ENCODE measurements around the gene SLC7A14. TPM values are rescaled to one million over a fixed set of nuclear protein-coding genes. Genes with fewer than 3 reads are reported as not detected.

SLC7A14 gene
- total RNA-seq, 1 experiment from 2014 or later, result not detected

DNA sequence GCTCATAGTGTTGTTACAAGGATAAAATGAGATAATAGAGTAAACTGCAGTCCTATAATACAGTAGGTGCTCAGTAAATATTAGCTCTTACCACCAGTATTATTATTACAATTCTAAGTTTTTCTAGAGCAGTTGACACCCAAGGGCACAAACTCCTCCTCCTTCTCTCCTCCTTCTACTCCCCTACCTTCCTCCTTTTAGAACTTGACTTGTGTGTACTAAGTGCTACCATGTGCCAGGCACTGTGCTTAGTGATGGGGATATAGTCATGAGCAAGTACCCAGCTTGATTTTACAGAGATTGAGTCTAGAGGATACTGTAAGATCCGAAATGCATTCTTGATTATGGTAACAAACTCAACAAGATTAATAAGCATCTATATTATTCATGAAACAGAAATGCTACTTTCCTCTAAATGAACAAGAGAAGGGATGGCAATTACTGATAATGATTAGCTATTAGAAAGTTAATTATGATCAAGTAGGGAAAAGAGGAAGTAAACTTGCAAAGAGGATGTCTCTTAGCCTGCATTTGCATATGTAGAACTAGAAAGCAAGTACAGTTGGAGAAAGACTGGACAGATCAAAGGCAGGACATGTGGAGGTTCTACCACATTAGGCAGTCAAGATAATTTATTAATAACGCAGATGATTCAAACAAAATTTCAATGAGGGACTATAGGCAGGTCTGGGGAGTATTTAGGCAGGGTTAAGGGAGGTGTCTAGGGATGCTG is 94.9 kb downstream of the SLC7A14 start:
- ATAC-seq (no peak), DNase-seq (ENCODE audit: low read depth, low spot score) (no peak)
- ChIA-PET POLR2A (no interaction called here), CTCF (interaction anchor here (1.1 kb wide), 1 partner anchor 8 kb away, joined by 4 read pairs; no protein-coding TSS in a partner anchor), RAD21 (ENCODE audit: low non-redundant PET in 1 of 2, low total read pairs in 2 of 2, uncharacterized antibody in 2 of 2, unreplicated experiment in 2 of 2) (no interaction called here)
- Histone ChIP-seq H3K27ac (ENCODE audit: low read depth, low read length) (no peak overlapping the region), H3K27me3 (ENCODE audit: insufficient read depth, low read length) (no peaks in the 10 kb centered on the region), H3K79me2 (ENCODE audit: insufficient read depth, low read length) (no peaks in the 10 kb centered on the region), H2AFZ (ENCODE audit: low read depth, low read length, poor library complexity, severe bottlenecking) (no peak overlapping the region), H3K4me3 (replicated peaks in 1 of 2; ENCODE audit: low read depth in 1 of 2, low read length in 2 of 2) (no peak overlapping the region), H3K9me3 (ENCODE audit: control insufficient read depth in 1 of 2, insufficient read depth in 1 of 2, low read depth in 1 of 2, low read length in 2 of 2) (no peaks in the 10 kb centered on the region), H3K9ac (ENCODE audit: low read length) (no peak overlapping the region), H3K9me2 (ENCODE audit: insufficient read depth) (no peaks in the 10 kb centered on the region), H3K4me1 (ENCODE audit: control insufficient read depth in 1 of 2, insufficient read depth in 2 of 2, low read length in 2 of 2) (no peaks in the 10 kb centered on the region), H3K4me2 (ENCODE audit: low read length) (no peak overlapping the region), H3K36me3 (ENCODE audit: control insufficient read depth in 1 of 2, insufficient read depth in 2 of 2, low read length in 2 of 2) (no peaks in the 10 kb centered on the region), H4K20me1 (ENCODE audit: insufficient read depth) (no peaks in the 10 kb centered on the region)
- no TSS peak for BruUV-seq (replicated peaks)
- TF ChIP-seq ZNF274 (IDR thresholded peaks at IDR 0.05; ENCODE audit: low read depth, low read length) (no peak), ZFX (IDR thresholded peaks at IDR 0.05) (no peak), EZH2 (IDR thresholded peaks at IDR 0.05) (no peak), POLR2AphosphoS5 (IDR thresholded peaks at IDR 0.05; ENCODE audit: low read depth, low read length) (no peak), SRF (IDR thresholded peaks at IDR 0.05; ENCODE audit: low read depth) (no peak), CEBPB (IDR thresholded peaks at IDR 0.05; ENCODE audit: low read depth) (no peak), CBX3 (IDR thresholded peaks at IDR 0.05; ENCODE audit: low read depth) (no peak), FOSL1 (IDR thresholded peaks at IDR 0.05; ENCODE audit: low read depth) (no peak), EGR1 (IDR thresholded peaks at IDR 0.05; ENCODE audit: low read depth) (no peak), SP1 (IDR thresholded peaks at IDR 0.05; ENCODE audit: low read depth) (no peak), ELF1 (IDR thresholded peaks at IDR 0.05; ENCODE audit: borderline replicate concordance, low read depth) (no peak), RAD21 (IDR thresholded peaks at IDR 0.05; ENCODE audit: low read depth) (no peak), SIN3A (IDR thresholded peaks at IDR 0.05; ENCODE audit: low read depth) (no peak), POLR2A (IDR thresholded peaks at IDR 0.05; ENCODE audit: borderline replicate concordance, extremely low read depth, insufficient read depth, insufficient read length) (no peak), CTCF (IDR thresholded peaks at IDR 0.05 in 2 of 3, conservative IDR thresholded peaks at IDR 0.05 in 1 of 3; ENCODE audit: borderline replicate concordance in 1 of 3, insufficient read depth in 1 of 3, low read depth in 2 of 3, low read length in 2 of 3) (no peak), ZBTB33 (IDR thresholded peaks at IDR 0.05; ENCODE audit: extremely low read depth, insufficient replicate concordance, low read length) (no peak), JUND (IDR thresholded peaks at IDR 0.05) (no peak), TCF7L2 (IDR thresholded peaks at IDR 0.05; ENCODE audit: borderline replicate concordance, extremely low read depth, insufficient read depth, insufficient read length) (no peak)
- TF ChIP-seq, protein P1, sequence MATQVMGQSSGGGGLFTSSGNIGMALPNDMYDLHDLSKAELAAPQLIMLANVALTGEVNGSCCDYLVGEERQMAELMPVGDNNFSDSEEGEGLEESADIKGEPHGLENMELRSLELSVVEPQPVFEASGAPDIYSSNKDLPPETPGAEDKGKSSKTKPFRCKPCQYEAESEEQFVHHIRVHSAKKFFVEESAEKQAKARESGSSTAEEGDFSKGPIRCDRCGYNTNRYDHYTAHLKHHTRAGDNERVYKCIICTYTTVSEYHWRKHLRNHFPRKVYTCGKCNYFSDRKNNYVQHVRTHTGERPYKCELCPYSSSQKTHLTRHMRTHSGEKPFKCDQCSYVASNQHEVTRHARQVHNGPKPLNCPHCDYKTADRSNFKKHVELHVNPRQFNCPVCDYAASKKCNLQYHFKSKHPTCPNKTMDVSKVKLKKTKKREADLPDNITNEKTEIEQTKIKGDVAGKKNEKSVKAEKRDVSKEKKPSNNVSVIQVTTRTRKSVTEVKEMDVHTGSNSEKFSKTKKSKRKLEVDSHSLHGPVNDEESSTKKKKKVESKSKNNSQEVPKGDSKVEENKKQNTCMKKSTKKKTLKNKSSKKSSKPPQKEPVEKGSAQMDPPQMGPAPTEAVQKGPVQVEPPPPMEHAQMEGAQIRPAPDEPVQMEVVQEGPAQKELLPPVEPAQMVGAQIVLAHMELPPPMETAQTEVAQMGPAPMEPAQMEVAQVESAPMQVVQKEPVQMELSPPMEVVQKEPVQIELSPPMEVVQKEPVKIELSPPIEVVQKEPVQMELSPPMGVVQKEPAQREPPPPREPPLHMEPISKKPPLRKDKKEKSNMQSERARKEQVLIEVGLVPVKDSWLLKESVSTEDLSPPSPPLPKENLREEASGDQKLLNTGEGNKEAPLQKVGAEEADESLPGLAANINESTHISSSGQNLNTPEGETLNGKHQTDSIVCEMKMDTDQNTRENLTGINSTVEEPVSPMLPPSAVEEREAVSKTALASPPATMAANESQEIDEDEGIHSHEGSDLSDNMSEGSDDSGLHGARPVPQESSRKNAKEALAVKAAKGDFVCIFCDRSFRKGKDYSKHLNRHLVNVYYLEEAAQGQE (IDR thresholded peaks at IDR 0.05; ENCODE audit: low read depth), result no peak
- TF ChIP-seq, protein P2, sequence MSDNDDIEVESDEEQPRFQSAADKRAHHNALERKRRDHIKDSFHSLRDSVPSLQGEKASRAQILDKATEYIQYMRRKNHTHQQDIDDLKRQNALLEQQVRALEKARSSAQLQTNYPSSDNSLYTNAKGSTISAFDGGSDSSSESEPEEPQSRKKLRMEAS (IDR thresholded peaks at IDR 0.05), result no peak
- intact Hi-C loops (cut with micrococcal nuclease), result no loop called here
